A673 (cell line): ENCODE data around the gene STYXL1.

Experiments used
- EZH2 ChIP-seq: fragments of 200-600 bp; sonication (generic); IDR thresholded peaks from 2 replicates; pipeline ENCODE4 v1.6.1; 2017; ENCODE audit warnings: borderline replicate concordance, low read depth, mild to moderate bottlenecking, mixed read lengths, antibody characterized with exemption, low read length; ENCODE audit not compliant: poor library complexity, severe bottlenecking
- TF ChIP-seq, protein P1 (sequence below): fragments of 300-800, 200-600 bp; sonication (generic); conservative IDR thresholded peaks from 2 replicates; pipeline ENCODE4 v1.5.1; 2017; ENCODE audit warnings: low read depth, mild to moderate bottlenecking, antibody characterized with exemption, low read length, moderate library complexity, mixed read lengths

DNA sequence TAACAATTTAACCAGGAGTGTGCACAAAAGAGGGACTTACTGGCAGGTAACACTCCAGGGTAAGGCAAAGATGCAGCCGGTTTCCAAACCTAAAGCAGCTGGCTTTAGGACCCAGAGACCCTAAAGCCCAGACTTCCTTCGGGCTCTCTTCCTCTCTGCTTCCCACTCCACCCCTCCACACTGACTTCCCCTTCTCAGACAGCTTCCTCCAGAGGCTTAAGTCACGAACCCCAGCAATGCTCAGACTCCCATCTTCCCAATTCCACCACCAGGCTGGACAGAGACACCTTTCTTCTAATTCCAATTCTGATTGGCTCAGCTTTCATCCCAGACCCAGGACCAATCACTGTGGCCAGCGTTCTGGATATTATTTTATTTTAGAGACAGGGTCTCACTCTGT, 24.8 kb downstream of the STYXL1 start:
- TF ChIP-seq, protein P1, sequence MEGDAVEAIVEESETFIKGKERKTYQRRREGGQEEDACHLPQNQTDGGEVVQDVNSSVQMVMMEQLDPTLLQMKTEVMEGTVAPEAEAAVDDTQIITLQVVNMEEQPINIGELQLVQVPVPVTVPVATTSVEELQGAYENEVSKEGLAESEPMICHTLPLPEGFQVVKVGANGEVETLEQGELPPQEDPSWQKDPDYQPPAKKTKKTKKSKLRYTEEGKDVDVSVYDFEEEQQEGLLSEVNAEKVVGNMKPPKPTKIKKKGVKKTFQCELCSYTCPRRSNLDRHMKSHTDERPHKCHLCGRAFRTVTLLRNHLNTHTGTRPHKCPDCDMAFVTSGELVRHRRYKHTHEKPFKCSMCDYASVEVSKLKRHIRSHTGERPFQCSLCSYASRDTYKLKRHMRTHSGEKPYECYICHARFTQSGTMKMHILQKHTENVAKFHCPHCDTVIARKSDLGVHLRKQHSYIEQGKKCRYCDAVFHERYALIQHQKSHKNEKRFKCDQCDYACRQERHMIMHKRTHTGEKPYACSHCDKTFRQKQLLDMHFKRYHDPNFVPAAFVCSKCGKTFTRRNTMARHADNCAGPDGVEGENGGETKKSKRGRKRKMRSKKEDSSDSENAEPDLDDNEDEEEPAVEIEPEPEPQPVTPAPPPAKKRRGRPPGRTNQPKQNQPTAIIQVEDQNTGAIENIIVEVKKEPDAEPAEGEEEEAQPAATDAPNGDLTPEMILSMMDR = no peak
- no peak for TF ChIP-seq EZH2
